Fibroblast of peridontal ligament (primary cell): ENCODE data around the gene IMMP1L.
"Not testable (repeated sequence)": the region's sequence is repeated elsewhere in the genome, so short reads cannot be mapped to it uniquely, and the experiment has no call there.

Experiments used
- DNase-seq: peaks from one replicate; pipeline ENCODE4 v3.0.0-alpha.2; 2010; ENCODE audit errors: extremely low read depth

IMMP1L gene

GRCh38 chr11:31509429-31510345 lies at the start of gene IMMP1L, which contains the start of gene ELP4:
IMMP1L (minus strand) TSS chr11:31509622; CDS start chr11:31463276, 46,346 bp downstream.
ELP4 (plus strand) TSS chr11:31509767; CDS start chr11:31509785, 18 bp downstream.
- DNase-seq = peak; percentile 96

- DNase-seq = peak; percentile 16
These were observed 48.6 kb upstream of the IMMP1L start for GRCh38 chr11:31558001-31558400.

GRCh38 chr11:31555938-31556337 lies 46.5 kb upstream of the IMMP1L start:
- DNase-seq = no peak

GRCh38 chr11:31542862-31543261 lies 33.4 kb upstream of the IMMP1L start:
- no peak for DNase-seq

- no peak for DNase-seq
These were observed 26.1 kb upstream of the IMMP1L start for GRCh38 chr11:31535479-31535878.

GRCh38 chr11:31531293-31531692 lies 21.9 kb upstream of the IMMP1L start:
- no peak for DNase-seq

- DNase-seq = no peak
These were observed 20.3 kb upstream of the IMMP1L start for GRCh38 chr11:31529701-31530100.

- no peak for DNase-seq
These were observed 19.8 kb upstream of the IMMP1L start for GRCh38 chr11:31529189-31529588.

GRCh38 chr11:31521497-31522150 lies 12.2 kb upstream of the IMMP1L start:
- no peak for DNase-seq

GRCh38 chr11:31512117-31512516 lies 2.7 kb upstream of the IMMP1L start:
- DNase-seq = no peak

- no peak for DNase-seq
These were observed 382 bp downstream of the IMMP1L start for GRCh38 chr11:31509051-31509428.

GRCh38 chr11:31500560-31500959 lies 8.9 kb downstream of the IMMP1L start:
- no peak for DNase-seq

GRCh38 chr11:31499576-31500178 lies 9.7 kb downstream of the IMMP1L start:
- peak; percentile 50 for DNase-seq

GRCh38 chr11:31493762-31494161 lies 15.7 kb downstream of the IMMP1L start:
- DNase-seq = not testable (repeated sequence)

- DNase-seq = no peak
These were observed 16.2 kb downstream of the IMMP1L start for GRCh38 chr11:31493235-31493634.

GRCh38 chr11:31492320-31492913 lies 17.0 kb downstream of the IMMP1L start:
- DNase-seq = peak; percentile 77

GRCh38 chr11:31487848-31488247 lies 21.6 kb downstream of the IMMP1L start:
- DNase-seq = peak; percentile 86

- peak; percentile 14 for DNase-seq
These were observed 24.9 kb downstream of the IMMP1L start for GRCh38 chr11:31484497-31484896.

GRCh38 chr11:31480930-31481329 lies 28.5 kb downstream of the IMMP1L start:
- no peak for DNase-seq

GRCh38 chr11:31479066-31479465 lies 30.4 kb downstream of the IMMP1L start:
- no peak for DNase-seq

GRCh38 chr11:31478223-31478590 lies 31.2 kb downstream of the IMMP1L start:
- no peak for DNase-seq
